WTC11 (cell line): Measurements from ENCODE around the gene DUOX2. TPM values are rescaled to one million over a fixed set of nuclear protein-coding genes. Genes with fewer than 3 reads are reported as not detected.

Experiments used
- ATAC-seq: fragments of 200-7000 bp; cut with Tn5 transposase; 2 replicates; pipeline ENCODE4 v1.10.0; 2021; ENCODE audit warnings: mild to moderate bottlenecking, moderate library complexity
- CTCF ChIA-PET: fragments of 300-600 bp; sonication (Branson Sonifier 250); formaldehyde crosslinking; loops from one replicate; lab custom pipeline; 2021; ENCODE audit warnings: antibody characterized with exemption; lab: Charles Lee
- POLR2A ChIA-PET: fragments of 350-600 bp; sonication (Branson Sonifier 250); formaldehyde crosslinking; loops from one replicate; lab custom pipeline; 2021; ENCODE audit warnings: antibody characterized with exemption; lab: Charles Lee
- DNase-seq: peaks from one replicate; pipeline ENCODE4 v3.0.0; 2021; ENCODE audit warnings: low spot score
- H3K27ac Mint-ChIP-seq: 2 replicates; pipeline ENCODE4 v1.8.0; 2021; ENCODE audit warnings: mixed read lengths
- H3K27me3 Mint-ChIP-seq: 2 replicates; pipeline ENCODE4 v1.8.0; 2021; ENCODE audit warnings: low read depth, mild to moderate bottlenecking, moderate library complexity, mixed read lengths
- H3K36me3 Mint-ChIP-seq: 2 replicates; pipeline ENCODE4 v1.8.0; 2021; ENCODE audit warnings: mixed read lengths
- H3K4me1 Mint-ChIP-seq: 2 replicates; pipeline ENCODE4 v1.8.0; 2022; ENCODE audit warnings: mixed read lengths
- H3K4me3 Mint-ChIP-seq: 2 replicates; pipeline ENCODE4 v1.8.0; 2021; ENCODE audit warnings: mild to moderate bottlenecking, moderate library complexity, mixed read lengths
- H3K9me3 Mint-ChIP-seq: 2 replicates; pipeline ENCODE4 v1.8.0; 2021; ENCODE audit warnings: mixed read lengths
- ELF4 ChIP-seq: sonication (generic); formaldehyde crosslinking; IDR thresholded peaks from 2 replicates; pipeline ENCODE4 v1.8.1; 2022; ENCODE audit warnings: low read depth, mild to moderate bottlenecking, moderate library complexity, missing genetic modification reagents
- EMX1 ChIP-seq: fragments of 250-450 bp; sonication (Bioruptor Pico); IDR thresholded peaks from 2 replicates; pipeline ENCODE4 v1.8.0; 2021; ENCODE audit warnings: mild to moderate bottlenecking
- GABPB1 ChIP-seq: sonication (generic); formaldehyde crosslinking; IDR thresholded peaks from 2 replicates; pipeline ENCODE4 v1.8.1; 2023; ENCODE audit warnings: mild to moderate bottlenecking, missing genetic modification reagents
- GTF2I ChIP-seq: fragments of 250-450 bp; sonication (Bioruptor Pico); conservative IDR thresholded peaks from 2 replicates; pipeline ENCODE4 v1.4.0; 2021; ENCODE audit warnings: mild to moderate bottlenecking
- JUN ChIP-seq: sonication (generic); formaldehyde crosslinking; IDR thresholded peaks from 2 replicates; pipeline ENCODE4 v1.8.0; 2023; ENCODE audit warnings: mild to moderate bottlenecking, missing genetic modification reagents
- KAT7 ChIP-seq: sonication (generic); formaldehyde crosslinking; IDR thresholded peaks from 2 replicates; pipeline ENCODE4 v1.8.1; 2023; ENCODE audit warnings: missing genetic modification reagents, mild to moderate bottlenecking, borderline replicate concordance
- NFATC4 ChIP-seq: fragments of 250-450 bp; sonication (Bioruptor Pico); IDR thresholded peaks from 2 replicates; pipeline ENCODE4 v1.9.0; 2021; ENCODE audit warnings: mild to moderate bottlenecking
- NFYB ChIP-seq: sonication (generic); formaldehyde crosslinking; conservative IDR thresholded peaks from 2 replicates; pipeline ENCODE4 v1.8.0; 2022; ENCODE audit warnings: low read depth, missing genetic modification reagents
- NR1H2 ChIP-seq: sonication (generic); formaldehyde crosslinking; IDR thresholded peaks from 2 replicates; pipeline ENCODE4 v1.9.0; 2021; ENCODE audit warnings: mild to moderate bottlenecking, moderate library complexity, missing genetic modification reagents
- RELA ChIP-seq: sonication (generic); formaldehyde crosslinking; IDR thresholded peaks from 2 replicates; pipeline ENCODE4 v1.8.1; 2022; ENCODE audit warnings: missing genetic modification reagents, mild to moderate bottlenecking, borderline replicate concordance
- RORB ChIP-seq: fragments of 250-450 bp; sonication (Bioruptor Pico); IDR thresholded peaks from 2 replicates; pipeline ENCODE4 v1.9.0; 2021; ENCODE audit warnings: mild to moderate bottlenecking
- SOX15 ChIP-seq: fragments of 250-450 bp; sonication (Bioruptor Pico); IDR thresholded peaks from 2 replicates; pipeline ENCODE4 v1.9.0; 2021; ENCODE audit warnings: mild to moderate bottlenecking
- SP1 ChIP-seq: sonication (generic); formaldehyde crosslinking; conservative IDR thresholded peaks from 2 replicates; pipeline ENCODE4 v1.8.1; 2022; ENCODE audit warnings: missing genetic modification reagents
- ZNF219 ChIP-seq: sonication (generic); formaldehyde crosslinking; IDR thresholded peaks from 2 replicates; pipeline ENCODE4 v1.8.0; 2023; ENCODE audit warnings: missing genetic modification reagents, mild to moderate bottlenecking, borderline replicate concordance
- ZNF416 ChIP-seq: fragments of 250-450 bp; sonication (Bioruptor Pico); IDR thresholded peaks from 2 replicates; pipeline ENCODE4 v1.9.0; 2021; ENCODE audit warnings: mild to moderate bottlenecking, inconsistent platforms
- ZNF423 ChIP-seq: fragments of 250-450 bp; sonication (Bioruptor Pico); IDR thresholded peaks from 2 replicates; pipeline ENCODE4 v2.1.2; 2022; ENCODE audit warnings: mild to moderate bottlenecking, moderate library complexity
- total RNA-seq: library from RNA; stranded (reverse); gene quantifications from 3 replicates; pipeline ENCODE4 v1.2.3, GENCODE V29; 2021
- TF ChIP-seq, protein P1 (sequence below): sonication (generic); formaldehyde crosslinking; IDR thresholded peaks from 2 replicates; pipeline ENCODE4 v1.8.0; 2022; ENCODE audit warnings: mild to moderate bottlenecking, missing genetic modification reagents
- TF ChIP-seq, protein P2 (sequence below): sonication (generic); formaldehyde crosslinking; IDR thresholded peaks from 2 replicates; pipeline ENCODE4 v1.8.1; 2023; ENCODE audit warnings: mild to moderate bottlenecking, moderate library complexity, missing genetic modification reagents
- TF ChIP-seq, protein P3 (sequence below): fragments of 250-450 bp; sonication (Bioruptor Pico); IDR thresholded peaks from 2 replicates; pipeline ENCODE4 v2.1.2; 2022; ENCODE audit warnings: mild to moderate bottlenecking, moderate library complexity
- TF ChIP-seq, protein P4 (sequence below): sonication (generic); formaldehyde crosslinking; IDR thresholded peaks from 2 replicates; pipeline ENCODE4 v1.8.0; 2022; ENCODE audit warnings: mild to moderate bottlenecking, missing genetic modification reagents
- TF ChIP-seq, protein P5 (sequence below): fragments of 250-450 bp; sonication (Bioruptor Pico); IDR thresholded peaks from 2 replicates; pipeline ENCODE4 v1.9.0; 2021; ENCODE audit warnings: mild to moderate bottlenecking
- TF ChIP-seq, protein P6 (sequence below): sonication (generic); formaldehyde crosslinking; IDR thresholded peaks from 2 replicates; pipeline ENCODE4 v1.8.1; 2022; ENCODE audit warnings: low read depth, mild to moderate bottlenecking, moderate library complexity, missing genetic modification reagents, borderline replicate concordance

The DUOX2 gene
- total RNA-seq, 1 experiment from 2014 or later = 0.13 TPM

DNA sequence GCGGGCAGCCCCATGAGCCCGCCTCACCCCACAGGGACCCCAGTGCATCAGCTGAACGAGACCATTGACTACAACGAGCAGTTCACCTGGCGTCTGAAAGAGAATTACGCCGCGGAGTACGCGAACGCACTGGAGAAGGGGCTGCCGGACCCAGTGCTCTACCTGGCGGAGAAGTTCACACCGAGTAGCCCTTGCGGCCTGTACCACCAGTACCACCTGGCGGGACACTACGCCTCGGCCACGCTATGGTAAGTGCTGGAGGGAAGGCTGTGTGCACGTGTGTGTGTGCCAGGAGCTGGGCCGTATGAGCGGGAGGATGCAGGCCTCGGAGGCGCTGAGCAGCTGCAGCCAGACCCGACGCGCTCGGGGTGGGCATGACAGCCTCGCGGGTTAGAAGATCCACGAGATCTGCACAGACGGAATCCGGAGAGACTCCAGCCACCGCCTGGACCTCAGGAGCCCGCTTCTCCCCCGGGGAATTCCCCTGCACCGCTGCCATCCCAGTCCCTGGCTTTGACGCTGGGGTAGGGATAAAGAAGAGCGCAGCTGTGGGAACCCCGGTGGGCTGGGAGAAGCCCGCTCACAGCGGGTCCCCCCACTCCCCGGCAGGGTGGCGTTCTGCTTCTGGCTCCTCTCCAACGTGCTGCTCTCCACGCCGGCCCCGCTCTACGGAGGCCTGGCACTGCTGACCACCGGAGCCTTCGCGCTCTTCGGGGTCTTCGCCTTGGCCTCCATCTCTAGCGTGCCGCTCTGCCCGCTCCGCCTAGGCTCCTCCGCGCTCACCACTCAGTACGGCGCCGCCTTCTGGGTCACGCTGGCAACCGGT, 2.7 kb upstream of the DUOX2 start:
- peaks cover 97% of the 10 kb centered on the region for H3K27me3 Mint-ChIP-seq
- 0 out of 2 replicates have a peak, but pooled peaks have one; percentile 16 for TF ChIP-seq NFYB
- TF ChIP-seq NR1H2 (CRISPR knock-in tag) = no peak
- no peak for TF ChIP-seq ZNF219 (CRISPR knock-in tag)
- TF ChIP-seq ZNF423 = peak; percentile 64; the same call in 1 of the 2 replicates
- TF ChIP-seq, protein P1, sequence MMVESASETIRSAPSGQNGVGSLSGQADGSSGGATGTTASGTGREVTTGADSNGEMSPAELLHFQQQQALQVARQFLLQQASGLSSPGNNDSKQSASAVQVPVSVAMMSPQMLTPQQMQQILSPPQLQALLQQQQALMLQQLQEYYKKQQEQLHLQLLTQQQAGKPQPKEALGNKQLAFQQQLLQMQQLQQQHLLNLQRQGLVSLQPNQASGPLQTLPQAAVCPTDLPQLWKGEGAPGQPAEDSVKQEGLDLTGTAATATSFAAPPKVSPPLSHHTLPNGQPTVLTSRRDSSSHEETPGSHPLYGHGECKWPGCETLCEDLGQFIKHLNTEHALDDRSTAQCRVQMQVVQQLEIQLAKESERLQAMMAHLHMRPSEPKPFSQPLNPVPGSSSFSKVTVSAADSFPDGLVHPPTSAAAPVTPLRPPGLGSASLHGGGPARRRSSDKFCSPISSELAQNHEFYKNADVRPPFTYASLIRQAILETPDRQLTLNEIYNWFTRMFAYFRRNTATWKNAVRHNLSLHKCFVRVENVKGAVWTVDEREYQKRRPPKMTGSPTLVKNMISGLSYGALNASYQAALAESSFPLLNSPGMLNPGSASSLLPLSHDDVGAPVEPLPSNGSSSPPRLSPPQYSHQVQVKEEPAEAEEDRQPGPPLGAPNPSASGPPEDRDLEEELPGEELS (CRISPR knock-in tag) = 0 out of 2 replicates have a peak, but pooled peaks have one; percentile 25
- TF ChIP-seq RORB = no peak
- H3K9me3 Mint-ChIP-seq = no peaks in the 10 kb centered on the region
- DNase-seq (peak; percentile 39), ATAC-seq (no peak)
- H3K4me3 Mint-ChIP-seq = peak overlapping the region; percentile 64
- H3K36me3 Mint-ChIP-seq = no peaks in the 10 kb centered on the region
- H3K27ac Mint-ChIP-seq = no peak overlapping the region
- ChIA-PET CTCF (interaction anchor here (0.5 to 8.3 kb wide), 4 partner anchors 10 to 81 kb away, joined by 3 to 231 read pairs (median 5); partner anchors contain the start of genes DUOX1 and DUOXA1), POLR2A (interaction anchor here (1.3 kb wide), 1 partner anchor 19 kb away, joined by 5 read pairs; no protein-coding TSS in a partner anchor)
- peaks cover 41% of the 10 kb centered on the region for H3K4me1 Mint-ChIP-seq

DNA sequence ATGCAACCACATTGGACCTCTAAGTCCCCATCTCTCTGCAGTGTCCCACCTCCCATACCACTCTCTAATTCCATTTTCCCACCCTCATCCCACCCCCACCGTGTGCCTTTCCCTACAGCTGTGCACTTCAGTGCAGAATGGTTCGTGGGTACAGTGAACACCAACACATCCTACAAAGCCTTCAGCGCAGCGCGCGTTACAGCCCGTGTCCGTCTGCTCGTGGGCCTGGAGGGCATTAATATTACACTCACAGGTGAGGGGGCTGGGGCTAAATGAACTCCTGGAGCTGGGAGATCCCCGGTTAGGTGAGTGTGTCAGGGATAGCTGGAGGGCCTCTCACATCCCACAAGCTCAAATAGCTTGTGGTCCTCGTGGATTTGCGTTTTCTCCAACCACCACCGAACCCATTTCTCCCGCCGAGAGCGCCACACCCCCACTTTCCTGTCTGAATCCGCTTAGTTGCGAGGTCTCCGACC, 2.1 kb upstream of the DUOX2 start:
- ATAC-seq (no peak), DNase-seq (no peak)
- ChIA-PET CTCF (interaction anchor here (0.6 to 8.3 kb wide), 4 partner anchors 9 to 81 kb away, joined by 3 to 231 read pairs (median 4); partner anchors contain the start of genes DUOX1 and DUOXA1), POLR2A (interaction anchor here (1.3 kb wide), 1 partner anchor 19 kb away, joined by 5 read pairs; no protein-coding TSS in a partner anchor)
- Mint-ChIP-seq H3K4me3 (peak overlapping the region; percentile 64), H3K36me3 (no peaks in the 10 kb centered on the region), H3K27me3 (peaks cover 99% of the 10 kb centered on the region), H3K4me1 (peaks cover 41% of the 10 kb centered on the region), H3K9me3 (no peaks in the 10 kb centered on the region), H3K27ac (no peak overlapping the region)
- TF ChIP-seq, protein P2, sequence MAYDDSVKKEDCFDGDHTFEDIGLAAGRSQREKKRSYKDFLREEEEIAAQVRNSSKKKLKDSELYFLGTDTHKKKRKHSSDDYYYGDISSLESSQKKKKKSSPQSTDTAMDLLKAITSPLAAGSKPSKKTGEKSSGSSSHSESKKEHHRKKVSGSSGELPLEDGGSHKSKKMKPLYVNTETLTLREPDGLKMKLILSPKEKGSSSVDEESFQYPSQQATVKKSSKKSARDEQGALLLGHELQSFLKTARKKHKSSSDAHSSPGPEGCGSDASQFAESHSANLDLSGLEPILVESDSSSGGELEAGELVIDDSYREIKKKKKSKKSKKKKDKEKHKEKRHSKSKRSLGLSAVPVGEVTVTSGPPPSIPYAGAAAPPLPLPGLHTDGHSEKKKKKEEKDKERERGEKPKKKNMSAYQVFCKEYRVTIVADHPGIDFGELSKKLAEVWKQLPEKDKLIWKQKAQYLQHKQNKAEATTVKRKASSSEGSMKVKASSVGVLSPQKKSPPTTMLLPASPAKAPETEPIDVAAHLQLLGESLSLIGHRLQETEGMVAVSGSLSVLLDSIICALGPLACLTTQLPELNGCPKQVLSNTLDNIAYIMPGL = no peak
- no peak for TF ChIP-seq ZNF416
- TF ChIP-seq RELA (CRISPR knock-in tag) = no peak
- no peak for TF ChIP-seq SP1 (CRISPR knock-in tag)

DNA sequence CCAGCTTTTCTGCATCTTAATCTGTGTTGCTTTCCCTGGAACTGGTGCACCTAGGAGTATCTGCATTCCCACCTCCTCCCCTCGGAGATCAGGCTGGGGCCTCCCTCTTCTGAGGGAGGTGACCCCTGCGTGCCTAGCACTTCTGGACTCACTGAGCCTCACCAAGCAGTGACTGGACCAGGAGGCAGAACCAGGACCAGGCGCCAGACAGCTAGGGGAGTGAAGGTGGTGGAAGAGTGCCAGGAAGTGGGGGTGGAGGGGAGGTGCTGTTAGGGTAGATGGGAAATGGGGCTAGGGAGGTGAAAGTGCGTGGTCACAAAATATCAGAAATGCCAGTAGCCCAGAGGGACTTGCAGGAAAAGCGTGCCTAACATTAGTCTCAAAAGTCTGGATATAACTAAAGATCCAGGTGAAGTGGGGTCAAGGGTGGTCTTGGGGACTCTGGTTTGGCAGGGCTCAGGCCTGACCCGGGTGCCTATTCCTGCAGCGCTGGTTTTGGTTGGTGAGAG, 1.4 kb upstream of the DUOX2 start:
- Mint-ChIP-seq H3K4me3 (no peak overlapping the region), H3K27me3 (peaks cover 99% of the 10 kb centered on the region), H3K27ac (no peak overlapping the region), H3K9me3 (no peaks in the 10 kb centered on the region), H3K36me3 (no peaks in the 10 kb centered on the region), H3K4me1 (peaks cover 43% of the 10 kb centered on the region)
- no peak for DNase-seq
- ChIA-PET POLR2A (no interaction called here), CTCF (interaction anchor here (0.6 to 8.3 kb wide), 4 partner anchors 8 to 37 kb away, joined by 4 to 231 read pairs (median 4); partner anchors contain the start of genes DUOX1 and DUOXA1)
- no peak for ATAC-seq
- TF ChIP-seq JUN (CRISPR knock-in tag) (no peak), GTF2I (CRISPR knock-in tag) (no peak), EMX1 (CRISPR knock-in tag) (no peak), ELF4 (no peak), KAT7 (CRISPR knock-in tag) (no peak), NFATC4 (no peak), GABPB1 (CRISPR knock-in tag) (no peak), SOX15 (CRISPR knock-in tag) (no peak), RORB (no peak)
- TF ChIP-seq, protein P3, sequence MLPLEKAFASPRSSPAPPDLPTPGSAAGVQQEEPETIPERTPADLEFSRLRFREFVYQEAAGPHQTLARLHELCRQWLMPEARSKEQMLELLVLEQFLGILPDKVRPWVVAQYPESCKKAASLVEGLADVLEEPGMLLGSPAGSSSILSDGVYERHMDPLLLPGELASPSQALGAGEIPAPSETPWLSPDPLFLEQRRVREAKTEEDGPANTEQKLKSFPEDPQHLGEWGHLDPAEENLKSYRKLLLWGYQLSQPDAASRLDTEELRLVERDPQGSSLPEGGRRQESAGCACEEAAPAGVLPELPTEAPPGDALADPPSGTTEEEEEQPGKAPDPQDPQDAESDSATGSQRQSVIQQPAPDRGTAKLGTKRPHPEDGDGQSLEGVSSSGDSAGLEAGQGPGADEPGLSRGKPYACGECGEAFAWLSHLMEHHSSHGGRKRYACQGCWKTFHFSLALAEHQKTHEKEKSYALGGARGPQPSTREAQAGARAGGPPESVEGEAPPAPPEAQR (CRISPR knock-in tag) = no peak
- TF ChIP-seq, protein P4, sequence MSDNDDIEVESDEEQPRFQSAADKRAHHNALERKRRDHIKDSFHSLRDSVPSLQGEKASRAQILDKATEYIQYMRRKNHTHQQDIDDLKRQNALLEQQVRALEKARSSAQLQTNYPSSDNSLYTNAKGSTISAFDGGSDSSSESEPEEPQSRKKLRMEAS = no peak
- TF ChIP-seq, protein P1 (CRISPR knock-in tag) = no peak
- TF ChIP-seq, protein P5, sequence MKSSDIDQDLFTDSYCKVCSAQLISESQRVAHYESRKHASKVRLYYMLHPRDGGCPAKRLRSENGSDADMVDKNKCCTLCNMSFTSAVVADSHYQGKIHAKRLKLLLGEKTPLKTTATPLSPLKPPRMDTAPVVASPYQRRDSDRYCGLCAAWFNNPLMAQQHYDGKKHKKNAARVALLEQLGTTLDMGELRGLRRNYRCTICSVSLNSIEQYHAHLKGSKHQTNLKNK = no peak
- TF ChIP-seq, protein P6, sequence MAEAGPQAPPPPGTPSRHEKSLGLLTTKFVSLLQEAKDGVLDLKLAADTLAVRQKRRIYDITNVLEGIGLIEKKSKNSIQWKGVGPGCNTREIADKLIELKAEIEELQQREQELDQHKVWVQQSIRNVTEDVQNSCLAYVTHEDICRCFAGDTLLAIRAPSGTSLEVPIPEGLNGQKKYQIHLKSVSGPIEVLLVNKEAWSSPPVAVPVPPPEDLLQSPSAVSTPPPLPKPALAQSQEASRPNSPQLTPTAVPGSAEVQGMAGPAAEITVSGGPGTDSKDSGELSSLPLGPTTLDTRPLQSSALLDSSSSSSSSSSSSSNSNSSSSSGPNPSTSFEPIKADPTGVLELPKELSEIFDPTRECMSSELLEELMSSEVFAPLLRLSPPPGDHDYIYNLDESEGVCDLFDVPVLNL = no peak
